Upper lobe of right lung (tissue), 1 donor: Measurements from ENCODE around the gene RTP2. TPM values are rescaled to one million over a fixed set of nuclear protein-coding genes. Genes with fewer than 3 reads are reported as not detected.
A peak's percentile ranks its signal among the peaks of the same experiment; 100 is the strongest.

Source experiments
- ATAC-seq: fragments of 200-7000 bp; cut with Tn5 transposase; one replicate; pipeline ENCODE4 v1.9.1; 2020; ENCODE audit warnings: mild to moderate bottlenecking, moderate library complexity
- DNase-seq: peaks from one replicate; pipeline ENCODE4 v3.0.0-alpha.2; 2020
- H3K27ac ChIP-seq: fragments of 200-600 bp; one replicate; pipeline ENCODE4 v1.8.0; 2022
- H3K27me3 ChIP-seq: fragments of 200-600 bp; one replicate; pipeline ENCODE4 v1.8.0; 2022; ENCODE audit warnings: mild to moderate bottlenecking
- H3K36me3 ChIP-seq: fragments of 200-600 bp; one replicate; pipeline ENCODE4 v1.8.0; 2022
- H3K4me1 ChIP-seq: fragments of 200-600 bp; one replicate; pipeline ENCODE4 v1.8.0; 2022
- H3K4me3 ChIP-seq: fragments of 200-600 bp; one replicate; pipeline ENCODE4 v1.8.0; 2022; ENCODE audit warnings: mild to moderate bottlenecking
- H3K9me3 ChIP-seq: fragments of 200-600 bp; one replicate; pipeline ENCODE4 v1.8.0; 2022
- CTCF ChIP-seq: fragments of 200-600 bp; IDR thresholded peaks from one replicate; pipeline ENCODE4 v1.8.0; 2022; ENCODE audit warnings: antibody characterized with exemption
- intact Hi-C: fragments of 100-400 bp; cut with DNase I; formaldehyde crosslinking; loops from one replicate; pipeline ENCODE4 v1.11.0; 2022
- total RNA-seq: library from RNA; stranded (reverse); fragmentation: NEBNext Ultra II Directional; extraction: Animal tissue kit (Norgen Biotek cat#: 25700); gene quantifications from one replicate; pipeline ENCODE4 v1.2.1, GENCODE V29; 2021
- donor health status: DM: no; HTN: yes; CAD: no; lungs with severe emphysema.

The RTP2 gene
- total RNA-seq, 1 donor from 2014 or later, result not detected

DNA sequence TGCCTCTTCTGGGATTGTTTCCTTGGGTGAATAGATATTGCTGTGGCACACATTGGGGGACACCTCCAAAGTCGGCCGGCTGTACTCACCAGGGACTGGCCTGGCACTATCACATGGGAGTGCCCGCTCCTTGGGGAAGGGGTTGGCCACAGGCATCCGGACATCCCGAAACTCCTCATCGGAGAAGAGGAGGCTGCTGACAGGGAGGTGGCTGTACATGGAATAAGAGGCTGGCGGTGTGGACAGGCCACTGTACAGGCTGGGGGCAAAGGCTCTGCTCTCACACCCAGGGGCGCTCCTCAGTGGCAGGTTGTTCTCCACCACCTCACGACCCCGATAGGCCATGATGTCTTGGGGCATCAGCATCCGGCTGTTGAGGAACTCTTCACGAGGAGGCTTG is 27.2 kb upstream of the RTP2 start:
- Histone ChIP-seq H3K4me3 (no peak overlapping the region), H3K27me3 (no peaks in the 10 kb centered on the region), H3K4me1 (no peaks in the 10 kb centered on the region), H3K36me3 (peaks cover 100% of the 10 kb centered on the region), H3K27ac (no peak overlapping the region), H3K9me3 (no peaks in the 10 kb centered on the region)
- TF ChIP-seq CTCF, result no peak
- ATAC-seq (no peak), DNase-seq (no peak)
- intact Hi-C loops, result no loop called here

- DNase-seq, result no peak
- H3K27ac ChIP-seq, result no peak overlapping the region
- H3K9me3 ChIP-seq, result no peaks in the 10 kb centered on the region
- peaks cover 100% of the 10 kb centered on the region for H3K36me3 ChIP-seq
- intact Hi-C loops, result no loop called here
- no peaks in the 10 kb centered on the region for H3K27me3 ChIP-seq
- no peak for ATAC-seq
- H3K4me3 ChIP-seq, result no peak overlapping the region
- no peaks in the 10 kb centered on the region for H3K4me1 ChIP-seq
- TF ChIP-seq CTCF, result no peak
These were observed 26.7 kb upstream of the RTP2 start for GRCh38 chr3:187728940-187729583.

- H3K4me1 ChIP-seq, result no peaks in the 10 kb centered on the region
- H3K4me3 ChIP-seq, result no peak overlapping the region
- H3K27me3 ChIP-seq, result no peaks in the 10 kb centered on the region
- TF ChIP-seq CTCF, result no peak
- H3K27ac ChIP-seq, result no peak overlapping the region
- DNase-seq (no peak), ATAC-seq (no peak)
- H3K9me3 ChIP-seq, result no peaks in the 10 kb centered on the region
- peaks cover 100% of the 10 kb centered on the region for H3K36me3 ChIP-seq
- intact Hi-C loops, result no loop called here
These were observed 25.9 kb upstream of the RTP2 start for GRCh38 chr3:187728248-187728647.

GRCh38 chr3:187726564-187726963 is 24.2 kb upstream of the RTP2 start:
- H3K4me1 ChIP-seq, result no peaks in the 10 kb centered on the region
- H3K27me3 ChIP-seq, result no peaks in the 10 kb centered on the region
- no peak for TF ChIP-seq CTCF
- no peak for DNase-seq
- H3K36me3 ChIP-seq, result peaks cover 100% of the 10 kb centered on the region
- no peak for ATAC-seq
- H3K27ac ChIP-seq, result no peak overlapping the region
- intact Hi-C loops, result no loop called here
- H3K9me3 ChIP-seq, result no peaks in the 10 kb centered on the region
- no peak overlapping the region for H3K4me3 ChIP-seq

DNA sequence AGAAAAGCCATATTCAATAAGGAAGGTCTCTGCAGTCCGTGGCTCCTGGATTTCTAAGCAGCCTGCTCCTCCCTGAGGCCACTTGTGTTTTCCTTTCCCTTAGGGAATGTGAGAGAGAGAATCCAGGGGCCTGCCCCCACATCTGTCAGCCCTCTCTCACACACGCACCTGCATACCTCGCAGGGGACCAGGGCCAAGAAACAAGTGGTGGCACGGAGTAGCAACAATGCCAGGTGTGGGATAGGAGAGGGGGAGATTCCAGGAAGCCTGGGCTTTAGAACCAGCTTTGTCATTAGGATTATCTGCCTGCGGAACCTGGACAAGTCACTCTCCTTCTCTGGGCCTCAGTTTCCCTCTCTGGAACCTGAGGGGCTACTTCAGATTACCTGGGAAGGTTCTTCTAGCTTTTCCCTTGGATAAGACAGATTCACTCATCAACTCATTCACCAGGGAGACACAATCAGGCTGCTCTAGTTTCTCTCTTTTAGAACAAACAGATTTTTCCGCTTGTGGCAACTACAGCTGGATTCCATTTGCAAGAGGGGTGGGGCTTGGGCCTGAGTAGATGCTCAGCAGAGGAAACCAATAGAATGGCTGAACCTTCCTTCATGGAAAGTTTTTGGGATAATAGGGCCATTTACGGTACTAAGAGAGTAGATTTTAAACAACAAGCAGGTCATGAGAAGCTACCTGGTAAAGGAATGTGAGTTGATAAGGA is 23.5 kb upstream of the RTP2 start:
- peak; percentile 42 for ATAC-seq
- Histone ChIP-seq H3K9me3 (no peaks in the 10 kb centered on the region), H3K36me3 (peaks cover 100% of the 10 kb centered on the region), H3K4me1 (no peaks in the 10 kb centered on the region), H3K4me3 (no peak overlapping the region), H3K27me3 (no peaks in the 10 kb centered on the region), H3K27ac (no peak overlapping the region)
- no peak for TF ChIP-seq CTCF
- no peak for DNase-seq
- intact Hi-C loops, result no loop called here
